ENCODE measurements around the gene ABLIM2. TPM values are rescaled to one million over a fixed set of nuclear protein-coding genes. Genes with fewer than 3 reads are reported as not detected.

Gene ABLIM2
- total and polyA plus RNA-seq, 2 of the 8 experiments (the other 6 are each of a cell fraction or from before 2014, with no cell fraction given): 2.8 to 3.0 TPM

- TF ChIP-seq TAF1 (IDR thresholded peaks at IDR 0.05; ENCODE audit: low read depth, low read length) (no peak), CHD7 (IDR thresholded peaks at IDR 0.05; ENCODE audit: insufficient replicate concordance, low read length) (no peak), E2F6 (IDR thresholded peaks at IDR 0.05) (no peak), ASH2L (IDR thresholded peaks at IDR 0.05; ENCODE audit: low read length) (no peak), PHF8 (conservative IDR thresholded peaks at IDR 0.05; ENCODE audit: low read depth, low read length) (no peak), ATF2 (IDR thresholded peaks at IDR 0.05; ENCODE audit: low read length) (no peak)
Measured at GRCh38 chr4:8044699-8045098, 113.9 kb downstream of the ABLIM2 start (continued).

All from H1 (cell line).